HG02943 (cell line): Measurements from ENCODE around the gene NKAIN2.

Experiments
- ATAC-seq: cut with Tn5 transposase; IDR thresholded peaks from one replicate; pipeline ENCODE4 v1.9.1; 2021; ENCODE audit warnings: mild to moderate bottlenecking, low read depth, moderate library complexity; ENCODE audit not compliant: unreplicated experiment

NKAIN2 gene

GRCh38 chr6:123806561-123806960 is 2.9 kb downstream of the NKAIN2 start:
- ATAC-seq = no peak

- ATAC-seq = no peak
Observed at GRCh38 chr6:123808556-123808955, 4.9 kb downstream of the NKAIN2 start.

GRCh38 chr6:123810214-123810613 is 6.5 kb downstream of the NKAIN2 start:
- no peak for ATAC-seq

- ATAC-seq = no peak
Observed at GRCh38 chr6:123810948-123811347, 7.3 kb downstream of the NKAIN2 start.

GRCh38 chr6:123811378-123811777 is 7.7 kb downstream of the NKAIN2 start:
- ATAC-seq = no peak

GRCh38 chr6:123812621-123813020 is 9.0 kb downstream of the NKAIN2 start:
- ATAC-seq = no peak

- no peak for ATAC-seq
Observed at GRCh38 chr6:123821112-123821511, 17.4 kb downstream of the NKAIN2 start.

- ATAC-seq = no peak
Observed at GRCh38 chr6:123829302-123829953, 25.8 kb downstream of the NKAIN2 start.

GRCh38 chr6:123830120-123830519 is 26.5 kb downstream of the NKAIN2 start:
- no peak for ATAC-seq

GRCh38 chr6:123838505-123839234 is 35.0 kb downstream of the NKAIN2 start:
- no peak for ATAC-seq

GRCh38 chr6:123841067-123841896 is 37.6 kb downstream of the NKAIN2 start:
- no peak for ATAC-seq

GRCh38 chr6:123844011-123844410 is 40.3 kb downstream of the NKAIN2 start:
- ATAC-seq = no peak

GRCh38 chr6:123848347-123848746 is 44.7 kb downstream of the NKAIN2 start:
- no peak for ATAC-seq

- no peak for ATAC-seq
Observed at GRCh38 chr6:123849406-123849805, 45.7 kb downstream of the NKAIN2 start.

GRCh38 chr6:123850555-123850954 is 46.9 kb downstream of the NKAIN2 start:
- ATAC-seq = no peak

GRCh38 chr6:123854201-123854600 is 50.5 kb downstream of the NKAIN2 start:
- no peak for ATAC-seq

- no peak for ATAC-seq
Observed at GRCh38 chr6:123855506-123855905, 51.8 kb downstream of the NKAIN2 start.

- no peak for ATAC-seq
Observed at GRCh38 chr6:123859291-123859690, 55.6 kb downstream of the NKAIN2 start.

- no peak for ATAC-seq
Observed at GRCh38 chr6:123869334-123869733, 65.7 kb downstream of the NKAIN2 start.

GRCh38 chr6:123873974-123874373 is 70.3 kb downstream of the NKAIN2 start:
- no peak for ATAC-seq

- ATAC-seq = no peak
Observed at GRCh38 chr6:123875784-123876183, 72.1 kb downstream of the NKAIN2 start.
